ENCODE data around the gene PRXL2A.

GRCh38 chr10:80444646-80445319, 36.4 kb downstream of the PRXL2A start:
- peak in 5 of 6 experiments; percentile 35 to 88 (median 71) for TF ChIP-seq CTCF (IDR thresholded peaks at IDR 0.05)
- no peak for TF ChIP-seq POLR2A (IDR thresholded peaks at IDR 0.05)

All from esophagus squamous epithelium (tissue), 4 donors.